Liver (tissue), 3 donors: Measurements from ENCODE around the gene CPSF3.

Experiments
- CTCF ChIP-seq: fragments of 150-350 bp; IDR thresholded peaks from 2 replicates; pipeline ENCODE4 v1.5.1; 2017; ENCODE audit warnings: improper control_type of control experiment, low read depth, low read length; ENCODE audit not compliant: missing input control
- RAD21 ChIP-seq, 2 donors: IDR thresholded peaks; 2 replicates each; pipeline ENCODE4 v1.6.1; 2016; ENCODE audit warnings: antibody characterized with exemption in 2 of 2, mild to moderate bottlenecking in 2 of 2
- donor health status: healthy.
- donor health status: healthy.

- TF ChIP-seq CTCF (no peak), RAD21 (IDR thresholded peaks at IDR 0.05) (no peak)
Measured at GRCh38 chr2:9384521-9384920, 38.9 kb upstream of the CPSF3 start.
